ENCODE data around the gene RHOH.

RHOH gene

DNA sequence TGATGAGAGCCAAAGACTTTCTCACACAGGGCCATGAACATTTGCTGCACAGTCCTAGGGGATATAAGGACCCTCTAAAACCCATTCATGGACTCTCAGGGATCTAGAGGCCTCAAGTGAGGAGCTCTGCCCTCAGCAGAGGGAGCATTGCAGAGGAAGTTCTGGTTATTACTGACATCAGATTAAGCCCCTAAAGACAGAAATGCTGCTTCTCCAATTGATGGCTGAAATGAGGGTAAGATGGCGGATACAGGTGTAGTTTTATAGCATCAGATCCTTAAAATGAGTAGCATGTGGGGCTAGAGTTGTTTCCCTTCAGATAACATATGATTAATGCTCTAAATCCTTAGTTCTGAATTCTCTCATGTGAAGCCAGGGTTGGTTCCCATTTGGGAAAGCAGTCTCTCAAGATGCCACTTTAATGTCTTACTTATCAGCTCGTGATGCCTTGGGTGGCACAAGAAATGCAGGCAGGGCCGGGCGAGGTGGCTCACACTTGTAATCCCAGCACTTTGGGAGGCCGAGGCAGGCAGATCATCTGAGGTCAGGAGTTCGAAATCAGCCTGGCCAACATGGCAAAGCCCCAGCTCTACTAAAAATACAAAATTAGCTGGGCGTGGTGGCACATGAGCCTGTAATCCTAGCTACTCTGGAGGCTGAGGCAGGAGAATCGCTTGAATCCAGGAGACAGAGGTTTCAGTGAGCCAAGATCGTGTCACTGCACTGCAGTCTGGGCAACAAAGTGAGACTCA is 7.9 kb downstream of the RHOH start:
- TF ChIP-seq, protein P1, sequence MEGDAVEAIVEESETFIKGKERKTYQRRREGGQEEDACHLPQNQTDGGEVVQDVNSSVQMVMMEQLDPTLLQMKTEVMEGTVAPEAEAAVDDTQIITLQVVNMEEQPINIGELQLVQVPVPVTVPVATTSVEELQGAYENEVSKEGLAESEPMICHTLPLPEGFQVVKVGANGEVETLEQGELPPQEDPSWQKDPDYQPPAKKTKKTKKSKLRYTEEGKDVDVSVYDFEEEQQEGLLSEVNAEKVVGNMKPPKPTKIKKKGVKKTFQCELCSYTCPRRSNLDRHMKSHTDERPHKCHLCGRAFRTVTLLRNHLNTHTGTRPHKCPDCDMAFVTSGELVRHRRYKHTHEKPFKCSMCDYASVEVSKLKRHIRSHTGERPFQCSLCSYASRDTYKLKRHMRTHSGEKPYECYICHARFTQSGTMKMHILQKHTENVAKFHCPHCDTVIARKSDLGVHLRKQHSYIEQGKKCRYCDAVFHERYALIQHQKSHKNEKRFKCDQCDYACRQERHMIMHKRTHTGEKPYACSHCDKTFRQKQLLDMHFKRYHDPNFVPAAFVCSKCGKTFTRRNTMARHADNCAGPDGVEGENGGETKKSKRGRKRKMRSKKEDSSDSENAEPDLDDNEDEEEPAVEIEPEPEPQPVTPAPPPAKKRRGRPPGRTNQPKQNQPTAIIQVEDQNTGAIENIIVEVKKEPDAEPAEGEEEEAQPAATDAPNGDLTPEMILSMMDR (IDR thresholded peaks at IDR 0.05; ENCODE audit: low read length, missing control alignments), result no peak
- no peak overlapping the region for H3K4me3 ChIP-seq (replicated peaks; ENCODE audit: low read depth, low read length)
- no peak for DNase-seq (ENCODE audit: low read depth)

DNA sequence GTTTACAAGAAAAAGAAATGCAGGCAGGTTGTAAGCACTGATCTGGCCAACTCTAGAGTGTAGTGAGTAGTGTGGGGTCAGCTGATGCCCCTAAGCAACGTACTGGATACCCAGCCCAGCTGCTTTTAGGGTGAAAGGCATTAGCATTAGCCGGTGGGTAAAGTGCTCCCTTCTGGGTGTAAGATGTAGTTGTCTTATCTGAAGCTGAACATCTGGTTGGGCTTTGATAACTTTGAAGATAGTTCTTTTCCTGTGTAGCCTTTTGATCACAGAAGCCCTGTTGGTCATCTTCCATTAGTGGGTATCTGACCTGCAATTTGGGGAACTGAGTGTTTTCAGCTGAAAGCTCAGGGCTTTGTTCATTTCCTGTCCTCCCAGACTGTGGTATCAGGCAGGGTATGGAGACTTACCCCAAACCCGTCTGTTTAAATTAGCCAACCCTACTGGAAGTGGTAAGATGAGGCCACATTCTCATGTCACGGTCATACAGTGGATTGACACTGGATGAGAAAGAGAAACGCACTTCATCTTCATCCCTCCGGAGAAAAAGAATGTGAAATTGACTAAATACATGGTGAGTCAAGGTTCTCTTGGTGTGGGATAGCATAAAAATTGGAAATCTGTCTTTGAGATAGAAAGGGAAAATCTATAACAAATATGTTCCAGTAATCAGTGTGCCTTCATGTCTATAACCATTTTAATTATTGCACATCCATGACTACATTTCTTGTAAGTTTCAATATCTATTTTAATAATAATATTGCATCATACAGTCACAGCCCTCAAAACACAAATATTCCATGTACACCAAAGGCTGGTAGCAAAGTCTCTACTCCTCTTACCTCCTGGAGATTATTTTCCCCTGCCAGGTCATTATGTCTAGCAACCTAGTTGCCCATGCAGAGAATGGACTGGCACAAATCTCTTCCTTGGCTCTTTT is 8.7 kb downstream of the RHOH start:
- DNase-seq (ENCODE audit: low read depth), result no peak
- no peak overlapping the region for H3K4me3 ChIP-seq (replicated peaks; ENCODE audit: low read depth, low read length)
- TF ChIP-seq, protein P1 (IDR thresholded peaks at IDR 0.05; ENCODE audit: low read length, missing control alignments), result no peak

DNA sequence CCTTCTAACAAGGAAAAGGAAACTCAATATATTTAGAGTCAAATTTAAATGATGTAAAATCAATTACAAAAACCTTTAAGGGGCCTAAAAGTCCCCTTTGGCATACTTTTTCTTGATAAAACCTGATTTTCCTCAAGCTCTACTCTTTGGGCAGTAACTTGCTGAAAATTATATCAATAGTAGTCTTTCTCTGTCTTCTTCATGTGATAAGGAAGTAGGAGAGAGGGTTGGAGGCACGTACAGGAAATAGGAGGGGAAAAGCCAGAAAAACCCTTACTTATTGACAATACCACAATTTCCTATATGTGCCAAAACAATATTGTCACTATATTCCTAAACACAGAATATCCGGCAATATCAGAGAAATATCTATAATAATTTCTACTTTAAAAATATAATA is 9.6 kb downstream of the RHOH start:
- no peak for DNase-seq (ENCODE audit: low read depth)
- H3K4me3 ChIP-seq (replicated peaks; ENCODE audit: low read depth, low read length), result no peak overlapping the region
- TF ChIP-seq, protein P1 (IDR thresholded peaks at IDR 0.05; ENCODE audit: low read length, missing control alignments), result no peak

DNA sequence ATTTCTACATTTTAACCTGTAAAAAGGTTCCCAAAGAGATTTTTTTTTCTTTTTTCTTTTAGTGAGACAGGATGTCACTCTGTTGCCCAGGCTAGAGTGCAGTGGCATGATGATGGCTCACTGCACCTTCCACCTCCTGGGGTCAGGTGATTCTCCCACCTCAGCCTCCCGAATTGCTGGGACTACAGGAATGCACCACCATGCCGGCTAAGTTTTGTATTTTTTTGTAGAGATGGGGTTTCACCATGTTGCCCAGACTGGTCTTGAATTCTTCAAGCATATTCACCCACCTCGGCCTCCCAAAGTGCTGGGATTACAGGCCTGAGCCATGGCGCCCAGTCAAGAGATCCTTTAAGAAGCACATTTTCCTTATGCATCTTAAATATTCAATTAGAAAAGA is 12.6 kb downstream of the RHOH start:
- DNase-seq (ENCODE audit: low read depth), result no peak
- TF ChIP-seq, protein P1 (IDR thresholded peaks at IDR 0.05; ENCODE audit: low read length, missing control alignments), result no peak
- H3K4me3 ChIP-seq (replicated peaks; ENCODE audit: low read depth, low read length), result no peak overlapping the region

DNA sequence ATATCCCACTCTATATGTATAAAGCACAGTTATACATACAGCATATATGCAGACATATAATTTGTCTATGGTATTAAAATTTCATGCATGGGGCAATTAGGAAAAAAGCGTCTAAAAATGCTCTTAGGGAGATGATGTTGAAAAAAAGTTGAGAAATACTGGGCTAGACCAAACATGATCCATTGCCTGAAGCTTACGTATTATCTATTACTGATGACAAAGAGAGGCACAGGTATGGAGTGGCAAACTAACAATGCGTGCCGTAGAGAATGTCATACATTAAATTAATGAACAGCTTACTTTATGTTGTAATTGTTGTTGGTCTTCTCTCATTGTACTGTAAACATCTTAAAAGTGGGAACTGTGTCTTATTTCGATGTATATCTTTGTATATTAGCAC is 13.9 kb downstream of the RHOH start:
- no peak for DNase-seq (ENCODE audit: low read depth)
- TF ChIP-seq, protein P1 (IDR thresholded peaks at IDR 0.05; ENCODE audit: low read length, missing control alignments), result no peak
- no peak overlapping the region for H3K4me3 ChIP-seq (replicated peaks; ENCODE audit: low read depth, low read length)

DNA sequence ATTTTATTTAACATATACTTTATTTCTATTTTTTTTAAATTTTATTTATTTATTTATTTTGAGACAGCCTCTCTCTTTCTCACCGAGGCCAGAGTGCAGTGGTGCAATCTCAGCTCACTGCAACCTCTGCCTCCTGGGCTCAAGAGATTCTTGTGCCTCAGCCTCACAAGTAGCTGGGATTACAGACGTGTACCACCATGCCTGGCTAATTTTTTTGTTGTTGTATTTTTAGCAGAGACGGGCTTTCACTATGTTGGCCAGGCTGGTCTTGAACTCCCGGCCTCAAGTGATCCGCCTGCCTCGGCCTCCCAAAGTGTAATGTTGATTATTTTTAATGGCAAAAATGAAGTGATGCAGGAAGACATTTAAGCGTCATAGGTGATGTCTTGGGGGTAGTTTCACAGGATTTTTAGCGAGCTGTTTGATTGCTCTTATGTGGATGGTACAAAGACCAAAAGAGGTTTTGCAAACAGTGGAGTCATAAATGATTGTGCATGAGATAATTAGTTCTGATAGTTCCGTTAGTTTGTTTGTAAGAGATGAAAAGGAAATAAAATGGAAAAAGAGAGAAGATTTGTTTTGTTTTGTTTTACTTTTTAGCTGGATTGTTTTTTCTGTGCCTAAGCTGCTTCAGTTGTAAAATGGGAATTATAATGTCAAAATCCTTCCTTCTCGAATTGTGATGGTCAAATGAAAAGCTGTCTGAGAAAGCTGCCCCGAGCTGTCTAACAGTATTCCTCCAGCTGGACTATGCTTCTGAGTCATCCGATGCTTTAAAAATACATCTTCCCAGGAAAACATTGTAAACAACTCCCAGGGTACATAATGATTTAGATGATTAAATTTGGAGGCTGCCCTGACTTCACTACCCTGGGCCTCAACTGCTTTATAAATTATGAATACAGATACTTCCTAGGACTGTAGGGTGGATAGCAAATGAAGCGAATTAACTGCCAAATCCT is 14.7 kb downstream of the RHOH start:
- no peak for DNase-seq (ENCODE audit: low read depth)
- TF ChIP-seq, protein P1 (IDR thresholded peaks at IDR 0.05; ENCODE audit: low read length, missing control alignments), result no peak
- no peak overlapping the region for H3K4me3 ChIP-seq (replicated peaks; ENCODE audit: low read depth, low read length)
